Measurements from ENCODE around the gene OTUD5. TPM values are rescaled to one million over a fixed set of nuclear protein-coding genes. Genes with fewer than 3 reads are reported as not detected.

OTUD5 gene
- total RNA-seq, 1 experiment from 2014 or later = 27.8 TPM

DNA sequence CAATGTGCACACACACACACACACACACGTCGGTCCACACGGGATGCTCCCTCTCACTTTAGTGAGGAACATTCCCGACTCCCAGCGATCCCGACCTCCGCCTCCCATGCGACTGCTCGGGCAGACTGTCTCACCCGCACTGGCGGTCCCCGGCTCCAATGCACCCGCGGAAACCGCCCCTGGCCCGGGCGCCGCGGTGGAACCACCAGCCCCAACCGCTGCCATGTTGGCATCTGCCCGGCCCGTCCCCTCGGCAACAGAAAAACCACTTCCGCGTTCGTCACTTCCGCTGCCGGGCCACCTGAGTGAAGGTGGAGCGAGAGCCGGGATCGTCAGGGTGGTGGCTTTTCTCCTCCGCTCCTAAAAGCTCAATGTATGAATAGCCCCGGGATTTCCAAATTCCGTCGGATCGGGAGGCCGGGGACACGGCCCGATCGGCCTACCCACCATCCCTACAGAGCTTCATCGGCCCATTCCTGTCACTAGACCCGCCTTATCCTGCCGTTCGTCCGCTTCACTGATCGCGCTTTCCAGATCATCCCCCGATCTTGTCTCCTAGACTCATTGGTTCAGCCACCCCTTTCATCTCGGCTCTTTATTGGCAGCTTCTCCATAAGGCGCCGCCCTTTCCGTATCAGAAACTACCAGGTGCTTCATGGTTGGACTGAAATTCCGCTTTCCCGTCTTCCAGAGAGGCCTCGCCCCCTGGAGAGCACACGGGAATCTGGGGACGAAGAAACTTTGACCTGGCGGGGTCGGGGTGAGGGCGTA, 45.8 kb downstream of the OTUD5 start, which contains the start of gene SLC35A2:
Gene SLC35A2, minus strand, starts transcription at position 235 of the 771 bp plus-strand sequence. Its CDS starts 10 bp downstream, at position 225.
- peak; percentile 63 for DNase-seq (ENCODE audit: low read depth)

- DNase-seq (ENCODE audit: low read depth) = peak; percentile 36
Measured at GRCh38 chrX:48910926-48911411, 46.4 kb downstream of the OTUD5 start.

DNA sequence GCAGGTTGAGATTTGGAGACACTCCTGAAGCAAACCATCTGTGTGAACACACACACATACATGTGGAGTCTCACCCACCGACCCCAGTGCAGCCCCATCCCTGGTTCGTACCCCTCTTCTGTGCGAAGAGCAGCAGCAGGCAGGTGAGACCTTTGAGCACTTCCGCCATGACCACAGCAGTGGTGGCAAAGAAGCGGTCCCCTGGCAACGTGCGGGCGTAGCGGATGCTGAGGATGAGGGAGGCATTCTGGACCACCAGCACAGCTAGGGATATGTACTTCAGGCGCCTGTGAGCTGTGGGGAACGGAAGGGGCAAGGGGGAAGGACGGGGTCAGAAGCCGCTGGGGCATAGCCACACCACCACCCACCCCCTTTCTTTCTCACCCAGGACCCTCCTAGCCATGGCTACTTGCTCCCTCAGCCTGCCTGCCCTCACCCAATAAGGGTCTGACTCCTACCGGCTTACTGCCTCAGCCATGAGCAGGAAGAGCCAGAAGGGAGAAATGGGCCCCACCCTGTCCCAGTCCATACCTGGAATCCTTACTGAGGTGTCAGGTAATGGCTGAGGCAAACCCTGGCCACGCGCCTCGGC, 47.6 kb downstream of the OTUD5 start:
- no peak for DNase-seq (ENCODE audit: low read depth)

DNA sequence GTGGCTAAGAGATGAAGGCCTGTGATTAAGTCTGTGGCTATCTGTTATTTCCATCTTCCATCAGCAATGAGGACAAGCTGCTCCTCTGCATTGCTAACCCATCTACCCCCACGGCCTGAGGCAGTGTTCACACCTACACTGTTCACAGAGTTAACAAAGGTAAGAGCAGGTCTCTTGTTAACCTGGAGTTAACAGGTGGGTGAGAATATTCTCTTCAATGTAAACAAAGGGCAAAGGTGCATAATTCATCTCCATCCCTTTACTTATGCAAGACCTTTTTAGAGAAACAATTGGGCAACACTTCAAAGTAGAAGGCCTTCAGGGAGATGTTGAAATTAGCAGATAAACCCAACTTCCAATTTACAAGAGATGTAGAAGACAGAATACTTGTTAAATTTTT, 48.8 kb downstream of the OTUD5 start:
- no peak for DNase-seq (ENCODE audit: low read depth)

- no peak for DNase-seq (ENCODE audit: low read depth)
Measured at GRCh38 chrX:48905090-48905790, 52.2 kb downstream of the OTUD5 start.

GRCh38 chrX:48904626-48905025, 52.8 kb downstream of the OTUD5 start:
- DNase-seq (ENCODE audit: low read depth) = no peak

- no peak for DNase-seq (ENCODE audit: low read depth)
Measured at GRCh38 chrX:48904180-48904579, 53.2 kb downstream of the OTUD5 start.

- no peak for DNase-seq (ENCODE audit: low read depth)
Measured at GRCh38 chrX:48903290-48903689, 54.1 kb downstream of the OTUD5 start.

- DNase-seq (ENCODE audit: low read depth) = no peak
Measured at GRCh38 chrX:48902776-48903175, 54.6 kb downstream of the OTUD5 start.

GRCh38 chrX:48902135-48902534, 55.3 kb downstream of the OTUD5 start:
- DNase-seq (ENCODE audit: low read depth) = no peak

- DNase-seq (ENCODE audit: low read depth) = no peak
Measured at GRCh38 chrX:48901069-48901468, 56.3 kb downstream of the OTUD5 start.

GRCh38 chrX:48899078-48899410, 58.4 kb downstream of the OTUD5 start:
- DNase-seq (ENCODE audit: low read depth) = no peak

- DNase-seq (ENCODE audit: low read depth) = peak; percentile 95
Measured at GRCh38 chrX:48897625-48898306, 59.6 kb downstream of the OTUD5 start, which contains the start of the genes PQBP1 and TIMM17B. Gene PQBP1, plus strand, starts transcription at chrX:48897930. Its CDS starts 580 bp downstream, at chrX:48898510. Gene TIMM17B, minus strand, starts transcription at chrX:48897768. Its CDS starts 19 bp downstream, at chrX:48897749.

- peak; percentile 70 for DNase-seq (ENCODE audit: low read depth)
Measured at GRCh38 chrX:48897157-48897624, 60.2 kb downstream of the OTUD5 start.

- peak; percentile 17 for DNase-seq (ENCODE audit: low read depth)
Measured at GRCh38 chrX:48896611-48897011, 60.8 kb downstream of the OTUD5 start.

DNA sequence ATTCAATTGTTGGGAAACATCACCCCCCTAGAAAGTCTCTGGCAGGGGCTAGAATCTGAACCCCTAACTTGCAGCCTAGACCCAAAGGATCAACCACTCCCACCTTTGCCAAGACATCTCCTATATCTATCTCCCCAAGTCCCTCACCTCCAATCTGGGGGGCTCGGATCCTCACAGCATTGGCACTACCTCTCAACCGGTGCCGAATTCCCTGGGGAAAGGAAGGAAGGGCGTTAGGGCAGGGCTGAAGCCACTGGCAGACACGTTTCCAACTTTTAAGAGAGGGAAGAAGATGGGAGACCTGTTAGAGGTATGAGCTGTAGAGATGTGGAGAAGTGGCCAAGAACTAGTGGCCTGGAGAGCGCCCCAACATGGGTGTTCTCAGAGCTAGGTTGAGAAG, 62.5 kb downstream of the OTUD5 start:
- no peak for DNase-seq (ENCODE audit: low read depth)

DNA sequence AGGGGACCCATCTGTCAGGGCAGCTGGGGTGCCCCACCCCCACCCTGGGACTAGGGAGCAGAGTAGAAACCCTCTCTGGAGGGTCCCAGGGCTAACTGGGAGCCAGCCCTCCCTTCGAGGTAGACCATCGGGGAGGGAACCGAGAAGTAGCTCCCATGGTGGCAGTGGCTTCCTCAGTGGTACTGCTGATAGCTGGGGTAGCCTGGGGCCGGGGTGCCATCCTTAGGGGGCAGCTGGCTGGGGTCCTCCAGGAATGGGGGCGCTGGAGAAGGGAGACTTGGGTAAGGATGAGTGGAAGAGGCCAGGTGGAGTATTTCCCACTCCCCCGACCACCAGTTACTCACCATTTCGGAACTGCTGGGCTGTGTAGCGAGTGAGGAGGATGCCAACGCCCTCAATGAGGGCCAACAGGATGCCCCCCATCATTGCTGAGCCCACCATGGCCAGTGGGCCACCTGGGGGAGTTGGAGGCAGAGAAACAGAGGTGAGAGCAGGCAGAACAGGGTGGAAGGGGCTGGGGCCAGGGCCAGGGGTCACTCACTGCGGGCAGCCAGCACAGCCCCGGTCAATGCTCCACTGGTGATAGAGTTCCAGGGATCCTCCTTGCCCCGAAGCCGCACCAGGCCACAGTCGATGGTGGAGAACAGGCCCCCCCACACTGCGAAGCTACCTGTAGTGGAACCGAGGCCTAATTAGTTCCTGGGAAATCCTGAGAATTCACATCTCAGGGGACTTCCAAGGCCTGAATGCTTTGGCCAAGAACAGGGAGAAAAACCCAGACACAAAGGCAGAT, 63.7 kb downstream of the OTUD5 start:
- DNase-seq (ENCODE audit: low read depth) = no peak

DNA sequence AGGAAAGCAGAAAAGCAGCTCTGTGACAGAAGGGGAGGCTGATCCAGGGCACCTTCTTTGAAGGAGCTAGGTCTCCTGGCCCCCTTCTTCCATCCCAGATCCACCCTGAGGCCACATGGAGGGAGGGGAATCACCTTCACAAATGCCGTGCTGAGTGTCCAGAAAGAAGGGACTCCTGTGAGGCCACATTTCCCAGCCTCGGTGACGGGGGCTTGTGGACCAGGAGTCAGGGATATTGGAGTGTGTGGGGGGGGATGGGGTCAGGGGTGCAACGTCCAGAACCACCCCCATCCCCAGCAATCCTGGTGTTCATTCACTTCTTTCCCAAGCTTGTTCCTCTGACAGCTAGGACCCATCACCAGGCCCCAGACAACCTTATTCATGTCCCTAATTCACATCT, 64.5 kb downstream of the OTUD5 start:
- no peak for DNase-seq (ENCODE audit: low read depth)

DNA sequence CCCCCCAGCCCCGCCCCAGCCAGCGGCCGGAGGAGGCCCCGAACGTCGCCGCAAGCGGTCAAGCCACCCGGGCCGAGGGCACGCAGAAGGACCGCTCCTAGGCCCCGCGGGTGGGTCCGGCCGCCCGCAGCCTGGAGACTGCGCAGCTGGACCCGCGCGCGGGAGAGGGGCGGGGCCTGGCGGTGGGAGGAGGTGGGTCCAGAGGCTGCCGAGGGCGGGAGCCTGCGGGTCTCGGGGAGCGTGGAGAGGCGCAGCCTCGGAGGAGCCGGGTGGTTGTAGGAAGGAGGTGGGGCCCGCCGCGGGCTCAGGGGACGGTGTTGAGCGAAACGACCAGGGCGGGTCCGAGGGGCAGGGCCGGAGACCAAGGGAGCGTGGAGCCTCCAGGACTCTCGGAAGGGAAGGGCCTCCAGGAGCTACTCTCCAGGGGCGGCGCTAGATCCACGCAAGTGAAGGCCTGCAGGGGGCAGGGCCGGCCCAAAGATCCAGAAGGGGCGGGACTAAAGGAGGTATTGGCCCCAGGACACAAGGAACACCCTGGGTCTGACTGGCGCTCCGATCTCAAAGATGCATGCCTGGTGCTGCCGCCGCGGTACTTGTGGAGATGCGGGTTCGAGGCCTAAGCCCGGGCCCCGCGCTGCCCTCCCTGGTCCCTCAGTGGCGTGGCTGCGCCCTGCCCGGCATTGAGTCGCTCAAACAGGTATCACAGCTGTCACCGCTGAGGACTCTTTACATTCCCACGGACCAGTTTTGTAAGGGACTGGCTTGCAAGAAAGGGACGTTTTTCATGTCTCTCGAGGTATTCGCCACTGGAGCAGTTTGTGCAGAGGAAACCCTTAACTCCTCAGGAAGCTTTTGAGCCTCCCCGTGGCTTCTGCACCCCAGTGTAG, 65.8 kb downstream of the OTUD5 start:
- peak; percentile 78 for DNase-seq (ENCODE audit: low read depth)

DNA sequence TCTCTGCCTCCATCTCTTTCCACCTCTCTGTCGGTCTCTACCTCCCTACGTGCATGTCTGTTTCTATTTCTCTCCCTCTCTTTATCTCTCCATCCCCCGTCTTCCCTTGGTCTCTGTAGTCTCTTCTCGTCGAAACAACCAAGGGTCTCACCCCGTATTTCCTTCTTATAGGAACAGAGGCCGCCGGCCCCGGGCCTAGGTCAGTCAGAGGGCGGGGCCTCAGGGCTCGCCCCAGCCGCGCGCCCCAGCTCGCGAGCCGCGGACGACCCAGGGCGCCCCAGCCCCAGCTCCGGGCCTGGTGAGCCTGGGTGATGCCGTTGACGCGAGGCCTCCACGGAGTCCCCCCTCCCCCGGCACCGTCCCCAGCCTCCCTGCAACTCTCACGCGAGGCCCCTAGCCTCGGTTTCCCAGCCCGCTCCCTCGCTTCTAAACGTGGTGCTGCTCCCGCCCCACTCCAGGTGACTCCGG, 66.4 kb downstream of the OTUD5 start:
- no peak for DNase-seq (ENCODE audit: low read depth)

All from LHCN-M2 (cell line).